Transverse colon (tissue), 3 donors: ENCODE data around the gene DOK7.

Experiments
- CTCF ChIP-seq, 5 experiments: fragments of 200-600 bp in 3 of 5; fragments of 450-650 bp in 2 of 5; sonication (generic) in 3 of 5; IDR thresholded peaks; 1 replicate in 2 of 5; 2 replicates in 3 of 5; pipeline ENCODE4 v1.5.1; 2016 to 2017; ENCODE audit warnings: antibody characterized with exemption in 5 of 5, inconsistent platforms in 3 of 5, mild to moderate bottlenecking in 2 of 5, moderate library complexity in 1 of 5
- EP300 ChIP-seq: sonication (generic); formaldehyde crosslinking; IDR thresholded peaks from one replicate; pipeline ENCODE4 v1.6.1; 2017; ENCODE audit warnings: antibody characterized with exemption, low read depth

GRCh38 chr4:3458371-3458770 is 4.7 kb upstream of the DOK7 start:
- TF ChIP-seq CTCF (IDR thresholded peaks at IDR 0.05) (no peak), EP300 (no peak)
